ENCODE data around the gene BLVRA. TPM values are rescaled to one million over a fixed set of nuclear protein-coding genes. Genes with fewer than 3 reads are reported as not detected.
"Not testable (repeated sequence)": the region's sequence is repeated elsewhere in the genome, so short reads cannot be mapped to it uniquely, and the experiment has no call there.

The BLVRA gene
- polyA plus RNA-seq, 2 of the 4 experiments (the other 2 are of a cell fraction): 68.5 to 85.4 TPM

GRCh38 chr7:43815373-43815772 is 56.9 kb downstream of the BLVRA start:
- peaks cover 5% of the 10 kb centered on the region; the same call in 1 of the 3 replicates for H3K9me3 ChIP-seq
- POLR2A ChIA-PET: interaction anchor here (0.6 kb wide), 1 partner anchor 30 kb away, joined by 3 read pairs; no protein-coding TSS in a partner anchor
- no peak overlapping the region for H3K27ac ChIP-seq
- H3K4me1 ChIP-seq: 0 out of 3 replicates have a peak, but pooled peaks cover 3% of the 10 kb centered on the region
- no peak for DNase-seq (ENCODE audit: low read depth in 1 of 2, low spot score in 1 of 2)
- no peak for ATAC-seq
- H3K4me2 ChIP-seq: no peak overlapping the region
- CTCF ChIA-PET: interaction anchor here (1.0 to 3.0 kb wide), 4 partner anchors 16 to 23 kb away, joined by 3 to 17 read pairs (median 3); no protein-coding TSS in a partner anchor
- no peak for FAIRE-seq
- H3K4me3 ChIP-seq: no peak overlapping the region
- WGBS (ENCODE audit: missing lambda C conversion rate): 58% methylated on average over 3 of the region's 3 CpGs
- TF ChIP-seq, protein P1, sequence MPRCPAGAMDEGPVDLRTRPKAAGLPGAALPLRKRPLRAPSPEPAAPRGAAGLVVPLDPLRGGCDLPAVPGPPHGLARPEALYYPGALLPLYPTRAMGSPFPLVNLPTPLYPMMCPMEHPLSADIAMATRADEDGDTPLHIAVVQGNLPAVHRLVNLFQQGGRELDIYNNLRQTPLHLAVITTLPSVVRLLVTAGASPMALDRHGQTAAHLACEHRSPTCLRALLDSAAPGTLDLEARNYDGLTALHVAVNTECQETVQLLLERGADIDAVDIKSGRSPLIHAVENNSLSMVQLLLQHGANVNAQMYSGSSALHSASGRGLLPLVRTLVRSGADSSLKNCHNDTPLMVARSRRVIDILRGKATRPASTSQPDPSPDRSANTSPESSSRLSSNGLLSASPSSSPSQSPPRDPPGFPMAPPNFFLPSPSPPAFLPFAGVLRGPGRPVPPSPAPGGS (IDR thresholded peaks at IDR 0.05): no peak
- TF ChIP-seq ZC3H11A (IDR thresholded peaks at IDR 0.05) (no peak), RFX5 (IDR thresholded peaks at IDR 0.05) (no peak), EP300 (IDR thresholded peaks at IDR 0.05) (no peak), JUN (IDR thresholded peaks at IDR 0.05) (no peak), NR3C1 (IDR thresholded peaks at IDR 0.05) (no peak), HOXB13 (CRISPR knock-in tag; IDR thresholded peaks at IDR 0.05; ENCODE audit: low read depth) (no peak), CBX8 (IDR thresholded peaks at IDR 0.05) (no peak)

DNA sequence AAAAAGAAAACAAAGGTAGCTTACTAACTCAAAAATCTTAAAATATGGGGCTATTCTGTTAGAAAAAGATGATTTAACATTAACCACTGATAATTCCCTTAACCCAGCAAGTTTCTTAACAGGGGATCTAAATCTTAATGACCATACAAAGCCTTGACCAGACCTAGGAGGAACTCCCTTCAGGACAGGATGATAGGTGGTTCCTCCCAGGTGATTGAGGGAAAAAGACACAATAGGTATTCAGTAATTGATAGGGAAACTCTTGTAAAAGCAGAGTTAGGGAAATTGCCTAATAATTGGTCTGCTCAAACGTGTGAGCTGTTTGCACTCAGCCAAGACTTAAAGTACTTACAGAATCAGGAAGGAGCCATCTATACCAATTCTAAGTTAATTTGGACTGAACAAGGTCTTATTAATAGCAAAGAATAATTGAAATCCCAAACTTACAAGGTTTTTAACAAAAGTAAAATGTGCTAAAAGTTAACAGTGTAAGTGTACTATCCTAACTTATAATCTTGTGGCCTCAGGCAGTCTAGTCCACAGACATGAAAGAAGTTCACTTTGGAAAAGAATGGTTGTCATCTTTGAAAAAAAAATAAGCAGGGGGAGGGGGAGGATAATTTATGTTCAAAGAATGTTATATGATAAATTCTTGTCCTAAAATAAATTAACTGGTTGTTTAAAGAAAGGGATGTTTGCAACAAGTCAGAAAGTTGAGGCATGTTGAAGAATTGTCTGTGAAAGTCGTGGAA is 57.7 kb downstream of the BLVRA start:
- CTCF ChIA-PET: interaction anchor here (3.0 kb wide), 1 partner anchor 23 kb away, joined by 17 read pairs; no protein-coding TSS in a partner anchor
- not testable (repeated sequence) for DNase-seq (ENCODE audit: low read depth in 1 of 2, low spot score in 1 of 2)

DNA sequence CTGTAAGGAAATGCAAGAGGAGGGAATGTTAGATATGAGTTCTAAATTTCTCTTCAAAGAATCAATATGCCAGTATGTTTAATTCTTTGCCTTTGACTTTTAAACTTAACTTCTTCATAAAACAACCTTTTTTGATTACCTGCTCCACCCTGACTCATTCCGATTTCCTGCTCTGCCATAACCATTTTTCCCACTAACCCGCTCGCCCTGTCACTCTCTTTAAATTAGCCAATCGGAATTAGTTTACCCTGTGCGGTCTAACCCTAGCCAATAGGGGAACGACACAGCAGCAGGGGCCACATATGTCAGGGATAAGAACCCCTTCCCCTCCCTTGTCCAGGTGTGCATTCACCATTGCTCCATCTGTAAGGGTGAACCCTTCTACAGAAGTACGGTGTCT is 64.9 kb downstream of the BLVRA start:
- H3K4me2 ChIP-seq; H3K9me3 ChIP-seq; H3K4me3 ChIP-seq; ATAC-seq; H3K27ac ChIP-seq; POLR2A ChIA-PET; FAIRE-seq; DNase-seq (ENCODE audit: low read depth in 1 of 2, low spot score in 1 of 2); H3K4me1 ChIP-seq: not testable (repeated sequence)
- 78% methylated on average over 7 of the region's 7 CpGs for WGBS (ENCODE audit: missing lambda C conversion rate)
- CTCF ChIA-PET: interaction anchor here (0.7 to 2.4 kb wide), 3 partner anchors 10 to 241 kb away, joined by 3 to 7 read pairs (median 3); partner anchors contain the start of gene STK17A

More for the DNA sequence above, 57.7 kb downstream of the BLVRA start:
- H3K4me1 ChIP-seq, ATAC-seq, POLR2A ChIA-PET, H3K27ac ChIP-seq, FAIRE-seq, H3K4me2 ChIP-seq, H3K4me3 ChIP-seq, H3K9me3 ChIP-seq: not testable (repeated sequence)
- 28% methylated on average over 2 of the region's 2 CpGs for WGBS (ENCODE audit: missing lambda C conversion rate)

DNA sequence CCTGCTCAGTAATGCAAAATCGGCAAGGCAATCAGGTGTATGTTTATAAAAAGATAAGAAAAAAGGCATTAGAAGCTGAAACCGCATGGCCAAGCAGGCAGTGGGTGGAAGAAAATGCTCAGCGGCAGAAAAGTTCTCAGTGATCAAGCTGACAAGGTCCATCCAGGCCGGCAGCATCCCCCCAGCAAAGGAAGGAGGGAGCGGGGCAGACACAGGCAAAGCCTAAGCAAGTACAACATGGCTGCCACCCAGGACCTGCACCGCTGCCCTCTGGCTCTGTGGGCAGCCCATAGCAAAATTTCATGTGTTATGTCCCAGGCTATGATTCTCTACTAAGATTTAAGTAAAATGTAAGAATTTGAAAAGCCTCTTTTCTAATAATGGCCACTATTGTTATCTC is 65.5 kb downstream of the BLVRA start:
- TF ChIP-seq JUN (IDR thresholded peaks at IDR 0.05): no peak
- no peak for TF ChIP-seq RCOR1 (IDR thresholded peaks at IDR 0.05; ENCODE audit: low read depth, low read length)
- TF ChIP-seq MAZ (IDR thresholded peaks at IDR 0.05; ENCODE audit: borderline replicate concordance, low read depth, low read length): no peak
- no peak for TF ChIP-seq HMGXB4 (CRISPR knock-in tag; IDR thresholded peaks at IDR 0.05; ENCODE audit: borderline replicate concordance)
- no peak for TF ChIP-seq HOXB5 (CRISPR knock-in tag; IDR thresholded peaks at IDR 0.05)
- no peak for TF ChIP-seq HEYL (CRISPR knock-in tag; IDR thresholded peaks at IDR 0.05)
- TF ChIP-seq MAFK (IDR thresholded peaks at IDR 0.05; ENCODE audit: partially characterized antibody): no peak
- no peak for TF ChIP-seq KDM5A (IDR thresholded peaks at IDR 0.05)
- no peak for TF ChIP-seq CHD4 (IDR thresholded peaks at IDR 0.05; ENCODE audit: borderline replicate concordance)
- TF ChIP-seq MYC (IDR thresholded peaks at IDR 0.05; ENCODE audit: borderline replicate concordance, low read length): no peak
- no peak for TF ChIP-seq NFE2L2 (conservative IDR thresholded peaks at IDR 0.05; ENCODE audit: low read length)
- no peak for TF ChIP-seq BHLHE40 (IDR thresholded peaks at IDR 0.05; ENCODE audit: low read depth, low read length)
- TF ChIP-seq, protein P2, sequence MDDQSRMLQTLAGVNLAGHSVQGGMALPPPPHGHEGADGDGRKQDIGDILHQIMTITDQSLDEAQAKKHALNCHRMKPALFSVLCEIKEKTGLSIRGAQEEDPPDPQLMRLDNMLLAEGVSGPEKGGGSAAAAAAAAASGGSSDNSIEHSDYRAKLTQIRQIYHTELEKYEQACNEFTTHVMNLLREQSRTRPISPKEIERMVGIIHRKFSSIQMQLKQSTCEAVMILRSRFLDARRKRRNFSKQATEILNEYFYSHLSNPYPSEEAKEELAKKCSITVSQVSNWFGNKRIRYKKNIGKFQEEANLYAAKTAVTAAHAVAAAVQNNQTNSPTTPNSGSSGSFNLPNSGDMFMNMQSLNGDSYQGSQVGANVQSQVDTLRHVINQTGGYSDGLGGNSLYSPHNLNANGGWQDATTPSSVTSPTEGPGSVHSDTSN (IDR thresholded peaks at IDR 0.05): no peak
- no peak for TF ChIP-seq KDM1A (IDR thresholded peaks at IDR 0.05; ENCODE audit: low read depth)
- no peak for TF ChIP-seq GATA3 (IDR thresholded peaks at IDR 0.05; ENCODE audit: borderline replicate concordance)
- TF ChIP-seq FOSL2 (IDR thresholded peaks at IDR 0.05): no peak
- no peak for TF ChIP-seq FOSL2 (CRISPR knock-in tag; IDR thresholded peaks at IDR 0.05)
- DNase-seq (ENCODE audit: low read depth in 1 of 2, low spot score in 1 of 2) (no peak), FAIRE-seq (no peak), ATAC-seq (no peak)
- no peaks in the 10 kb centered on the region for H3K9me3 ChIP-seq
- POLR2A ChIA-PET: interaction anchor here (0.6 kb wide), 1 partner anchor 18 kb away, joined by 3 read pairs; no protein-coding TSS in a partner anchor
- H3K4me3 ChIP-seq: no peak overlapping the region
- no peaks in the 10 kb centered on the region for H3K4me1 ChIP-seq
- 75% methylated on average over 6 of the region's 6 CpGs for WGBS (ENCODE audit: missing lambda C conversion rate)
- CTCF ChIA-PET: interaction anchor here (0.7 to 7.5 kb wide), 3 partner anchors 9 to 241 kb away, joined by 3 to 86 read pairs (median 7); partner anchors contain the start of gene STK17A
- H3K27ac ChIP-seq: no peak overlapping the region
- H3K4me2 ChIP-seq: no peak overlapping the region

GRCh38 chr7:43824513-43824912 is 66.0 kb downstream of the BLVRA start:
- FAIRE-seq, POLR2A ChIA-PET: not testable (repeated sequence)

More at GRCh38 chr7:43824513-43824912, 66.0 kb downstream of the BLVRA start:
- H3K4me2 ChIP-seq; H3K4me3 ChIP-seq; ATAC-seq; DNase-seq (ENCODE audit: low read depth in 1 of 2, low spot score in 1 of 2); H3K9me3 ChIP-seq; H3K27ac ChIP-seq; H3K4me1 ChIP-seq: not testable (repeated sequence)
- WGBS (ENCODE audit: missing lambda C conversion rate): 64% methylated on average over 12 of the region's 12 CpGs
- CTCF ChIA-PET: interaction anchor here (0.5 to 7.5 kb wide), 4 partner anchors 13 to 138 kb away, joined by 3 to 86 read pairs (median 6); partner anchors contain the start of gene COA1
